ENCODE data around the gene GNG12.

GRCh38 chr1:67755160-67755559 lies 78.1 kb downstream of the GNG12 start:
- TF ChIP-seq CTCF (IDR thresholded peaks at IDR 0.05) (no peak), E2F1 (CRISPR knock-in tag; IDR thresholded peaks at IDR 0.05) (no peak), ESRRA (CRISPR knock-in tag; IDR thresholded peaks at IDR 0.05; ENCODE audit: borderline replicate concordance) (no peak), ATF6 (CRISPR knock-in tag; IDR thresholded peaks at IDR 0.05) (no peak), ZNF396 (CRISPR knock-in tag; IDR thresholded peaks at IDR 0.05; ENCODE audit: borderline replicate concordance) (no peak)
